ENCODE data around the gene CCDC14.
A peak's percentile ranks its signal among the peaks of the same experiment; 100 is the strongest.
"Not testable (repeated sequence)": the region's sequence is repeated elsewhere in the genome, so short reads cannot be mapped to it uniquely, and the experiment has no call there.

The CCDC14 gene

DNA sequence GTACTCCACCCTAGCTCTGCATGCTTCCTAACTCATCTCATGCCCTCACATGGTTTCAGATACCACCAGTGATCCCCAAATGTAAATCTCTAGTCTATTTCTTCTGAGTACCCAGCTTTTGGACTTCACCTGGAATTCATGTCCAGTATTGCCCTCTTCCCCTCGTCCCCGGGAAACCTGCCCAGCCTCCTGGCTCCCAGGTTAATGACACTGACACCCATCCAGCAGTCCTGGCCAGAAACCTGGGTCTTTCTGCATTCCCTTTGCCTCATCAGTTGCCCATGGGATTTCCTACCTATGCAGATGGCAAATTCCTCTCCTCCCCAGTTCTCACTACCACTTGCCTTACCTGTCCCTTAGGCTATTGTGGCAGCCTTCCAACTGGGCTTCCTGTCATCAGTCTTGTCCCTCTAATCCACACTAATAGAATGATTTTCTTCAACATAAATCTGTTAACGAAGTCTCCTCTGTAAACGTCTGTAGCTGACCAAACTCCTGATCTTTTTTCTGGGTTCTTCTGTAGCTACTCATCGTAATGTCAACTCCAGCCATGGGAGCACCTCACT is 61.6 kb downstream of the CCDC14 start:
- DNase-seq (ENCODE audit: low spot score): no peak

DNA sequence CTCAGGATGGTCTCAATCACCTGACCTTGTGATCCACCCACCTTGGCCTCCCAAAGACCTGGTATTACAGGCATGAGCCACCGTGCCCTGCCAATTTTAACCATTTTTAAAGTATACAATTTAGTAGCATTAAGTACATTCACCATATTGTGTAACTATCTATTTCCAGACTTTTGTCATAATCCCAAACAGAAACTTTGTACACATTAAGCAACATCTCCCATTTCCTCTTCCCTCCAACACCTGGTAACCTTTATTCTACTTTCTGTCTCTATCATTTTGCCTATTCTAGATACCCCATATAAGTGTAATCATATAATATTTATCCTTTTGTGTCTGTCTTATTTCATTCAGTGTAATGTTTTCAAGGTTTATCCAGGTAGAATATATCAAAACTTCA is 68.0 kb downstream of the CCDC14 start:
- DNase-seq (ENCODE audit: low spot score): no peak

DNA sequence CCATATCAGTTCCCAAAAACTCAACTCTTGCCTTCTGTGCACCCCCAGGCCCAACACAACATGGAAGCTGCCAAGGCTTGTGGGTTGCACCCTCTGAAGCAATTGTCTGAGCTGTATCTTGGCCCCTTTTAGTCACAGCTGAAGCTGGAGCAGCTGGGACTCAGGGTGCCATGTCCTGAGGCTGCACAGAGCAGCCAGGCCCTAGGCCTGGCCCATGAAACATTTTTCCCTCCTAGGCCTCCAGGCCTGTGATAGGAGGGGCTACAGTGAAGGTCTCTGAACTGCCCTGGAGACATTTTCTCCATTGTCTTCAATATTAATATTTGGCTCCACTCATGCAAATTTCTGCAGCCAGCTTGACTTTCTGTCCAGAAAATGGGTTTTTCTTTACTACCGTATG is 68.8 kb downstream of the CCDC14 start:
- no peak for DNase-seq (ENCODE audit: low spot score)

DNA sequence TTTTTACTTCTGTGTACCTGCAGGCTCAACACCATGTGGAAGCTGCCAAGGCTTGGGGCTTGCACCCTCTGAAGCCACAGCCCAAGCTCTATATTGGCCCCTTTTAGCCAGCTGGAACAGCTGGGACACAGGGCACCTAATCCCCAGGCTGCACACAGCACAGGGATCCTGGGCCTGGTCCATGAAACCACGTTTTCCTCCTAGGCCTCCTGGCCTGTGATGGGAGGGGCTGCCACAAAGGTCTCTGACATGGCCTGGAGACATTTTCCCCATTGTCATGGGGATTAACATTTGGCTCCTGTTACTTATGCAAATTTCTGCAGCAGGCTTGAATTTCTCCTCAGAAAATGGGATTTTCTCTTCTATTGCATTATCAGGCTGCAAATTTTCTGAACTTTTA is 70.0 kb downstream of the CCDC14 start:
- not testable (repeated sequence) for DNase-seq (ENCODE audit: low spot score)

DNA sequence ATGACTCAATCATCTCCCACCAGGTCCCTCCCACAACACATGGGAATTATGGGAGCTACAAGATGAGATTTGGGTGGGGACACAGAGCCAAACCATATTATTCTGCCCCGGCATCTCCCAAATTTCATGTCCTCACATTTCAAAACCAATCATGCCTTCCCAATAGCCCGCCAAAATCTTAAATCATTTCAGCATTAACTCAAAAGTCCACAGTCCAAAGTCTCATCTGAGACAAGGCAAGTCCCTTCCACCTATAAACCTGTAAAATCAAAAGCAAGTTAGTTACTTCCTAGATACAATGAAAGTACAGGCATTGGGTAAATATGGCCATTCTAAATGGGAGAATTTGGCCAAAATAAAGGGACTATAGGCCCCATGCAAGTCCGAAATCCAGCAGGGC is 70.9 kb downstream of the CCDC14 start:
- not testable (repeated sequence) for DNase-seq (ENCODE audit: low spot score)

DNA sequence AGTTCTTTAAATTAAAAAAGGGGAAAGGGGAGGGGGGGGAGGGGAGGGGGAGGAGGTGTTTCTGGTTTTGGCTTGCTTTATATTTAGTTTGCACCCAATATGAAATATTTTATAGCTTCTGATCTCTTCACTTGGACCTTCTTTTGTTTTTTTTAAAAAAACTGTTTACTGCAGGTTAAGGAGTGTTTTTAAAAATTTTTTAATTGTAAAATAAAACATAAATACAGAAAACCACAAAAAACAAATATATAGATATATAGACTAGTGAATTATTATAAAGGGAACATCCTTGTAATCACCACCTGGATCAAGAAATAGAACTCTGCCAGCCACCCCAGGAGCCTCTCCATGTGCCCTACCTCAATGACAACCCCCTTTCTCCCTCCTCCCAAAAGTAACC is 76.0 kb downstream of the CCDC14 start:
- no peak for DNase-seq (ENCODE audit: low spot score)

DNA sequence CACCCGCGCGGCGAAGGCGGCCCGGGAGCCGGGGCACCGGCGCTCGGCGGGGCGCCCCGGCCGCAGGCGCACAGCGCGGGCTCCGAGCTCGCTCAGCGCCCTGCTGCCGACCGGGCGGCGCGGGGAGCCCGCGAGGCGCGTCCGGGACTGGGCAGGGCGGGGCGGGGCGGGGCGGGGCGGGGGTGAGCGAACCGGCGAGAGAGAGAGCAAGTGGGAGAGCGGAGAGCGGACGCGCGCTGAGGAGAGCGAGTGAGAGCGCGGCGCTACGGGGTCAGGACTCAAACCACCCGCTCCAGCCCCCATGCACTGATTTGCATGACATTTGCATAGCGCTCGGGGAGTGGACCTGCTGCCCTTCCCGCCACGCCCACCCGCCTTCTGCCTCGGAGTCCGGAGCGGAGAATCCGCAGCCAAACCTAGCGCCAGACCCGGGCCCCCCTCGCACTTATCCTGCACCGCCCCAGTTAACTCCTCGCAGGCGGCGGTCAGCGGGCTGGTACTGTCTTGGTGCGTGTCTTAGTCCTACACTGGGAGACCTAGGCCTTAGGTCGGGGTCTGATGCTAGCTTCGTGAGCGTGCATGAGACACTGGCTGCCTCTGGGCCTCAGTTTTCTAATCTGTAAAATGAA is 76.7 kb downstream of the CCDC14 start, which contains the start of gene MYLK:
MYLK (minus strand) TSS at position 130 of the 629 bp plus-strand sequence. CDS start 90,491 bp downstream, outside the sequence.
- DNase-seq (ENCODE audit: low spot score): peak; percentile 93

DNA sequence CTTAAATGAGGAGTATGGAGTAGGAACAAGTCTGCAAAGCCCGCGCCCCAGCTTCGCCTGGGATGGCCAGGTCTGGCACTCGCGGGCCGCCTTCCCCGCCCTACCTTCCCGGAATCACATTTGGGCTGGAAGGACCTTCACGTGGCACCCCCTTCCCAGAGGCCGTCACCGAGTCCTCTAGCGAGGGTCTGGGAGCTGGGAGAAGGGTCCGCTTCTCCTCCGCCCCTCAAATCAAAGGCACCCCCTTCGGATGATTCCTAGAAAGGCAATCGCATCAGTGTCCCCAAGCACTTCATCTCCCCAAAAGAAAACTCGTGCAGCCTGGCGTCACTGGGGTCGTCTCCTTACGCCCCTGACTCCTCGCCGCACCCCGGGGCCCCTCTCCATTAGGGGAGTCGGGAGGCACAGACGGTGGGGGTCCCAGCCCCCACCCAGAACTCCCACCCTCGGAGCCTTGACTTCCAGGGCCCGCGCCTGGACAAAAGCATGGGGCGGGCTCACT is 77.3 kb downstream of the CCDC14 start:
- peak; percentile 23 for DNase-seq (ENCODE audit: low spot score)

DNA sequence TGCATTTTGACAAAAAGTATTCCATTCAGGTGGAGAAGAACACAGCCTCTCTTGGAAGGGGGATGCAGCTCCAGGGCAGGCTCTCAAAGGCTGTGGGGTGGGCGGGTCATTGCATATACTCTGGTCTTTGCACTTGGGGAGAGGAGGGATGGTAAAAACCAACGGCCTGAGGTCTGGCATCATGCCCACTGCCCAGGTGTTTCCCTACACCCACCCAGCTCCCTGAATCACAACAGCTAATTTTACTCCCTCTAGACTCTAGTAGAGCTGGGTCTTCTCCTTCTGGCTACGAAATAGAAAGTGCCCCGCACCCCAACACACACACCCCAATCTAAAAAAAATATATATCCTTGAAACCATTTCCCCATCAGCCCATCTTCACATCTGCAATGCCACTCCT is 77.9 kb downstream of the CCDC14 start:
- peak; percentile 17 for DNase-seq (ENCODE audit: low spot score)

DNA sequence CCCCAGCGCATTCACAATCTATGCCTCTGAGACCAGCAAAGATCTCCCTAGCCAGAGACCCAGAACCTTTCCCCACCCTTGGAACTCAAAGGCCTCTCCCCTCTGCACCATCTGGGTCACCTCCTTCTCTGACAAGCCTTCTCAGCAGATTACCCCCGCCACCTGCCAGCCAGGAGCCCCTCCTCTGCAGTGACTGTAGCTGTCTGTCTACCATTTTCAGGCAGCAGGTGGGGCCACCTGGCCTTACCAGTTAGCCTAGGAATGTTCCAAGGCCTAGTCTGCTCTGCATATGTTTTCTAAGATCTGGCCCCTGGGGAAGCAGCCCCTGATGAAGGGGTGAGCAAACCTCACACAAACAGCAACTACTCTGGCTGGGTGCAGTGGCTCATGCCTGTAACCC is 79.3 kb downstream of the CCDC14 start:
- no peak for DNase-seq (ENCODE audit: low spot score)

DNA sequence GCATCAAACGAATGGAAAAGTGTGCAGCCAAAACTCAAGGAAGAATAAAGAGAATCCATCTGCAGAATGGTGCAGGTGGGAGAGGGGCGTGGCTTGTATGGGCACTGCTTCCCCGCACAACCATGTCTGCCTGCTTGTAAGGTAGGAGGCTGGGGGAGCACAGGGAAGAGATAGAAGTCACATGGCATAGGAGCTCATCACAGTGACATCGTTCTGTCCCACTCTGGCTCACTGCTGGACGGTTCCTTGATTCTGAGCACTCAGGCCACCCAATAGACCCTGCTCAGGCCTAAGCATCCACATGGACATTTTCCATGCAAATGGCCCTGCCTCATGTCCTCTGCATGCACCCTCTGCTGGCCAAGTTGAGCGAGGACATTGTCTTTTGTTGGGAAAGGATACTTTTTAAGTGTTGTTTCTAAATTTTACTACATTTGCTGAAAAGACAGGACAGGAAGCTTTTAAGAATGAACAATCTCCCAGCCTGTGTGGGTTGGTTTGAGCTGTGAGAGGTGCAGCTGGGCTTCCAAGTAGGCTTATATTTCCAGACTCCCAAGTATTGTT is 79.9 kb downstream of the CCDC14 start:
- peak; percentile 52 for DNase-seq (ENCODE audit: low spot score)

DNA sequence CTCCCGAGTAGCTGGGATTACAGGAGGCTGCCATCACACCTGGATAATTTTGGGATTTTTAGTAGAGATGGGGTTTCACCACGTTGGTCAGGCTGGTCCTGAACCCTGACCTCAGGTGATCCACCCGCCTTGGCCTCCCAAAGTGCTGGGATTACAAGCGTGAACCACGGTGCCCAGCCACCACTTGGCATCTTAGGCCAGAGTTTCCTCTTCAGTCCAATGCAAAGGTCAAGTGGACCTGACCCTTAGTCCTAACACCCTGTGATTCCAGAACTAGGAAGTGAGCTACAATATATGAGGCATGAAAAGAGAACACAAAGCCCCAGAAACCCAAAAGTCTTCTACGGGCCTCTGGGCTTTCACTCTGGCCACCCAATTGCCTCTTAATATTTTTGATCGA is 82.2 kb downstream of the CCDC14 start:
- DNase-seq (ENCODE audit: low spot score): no peak

DNA sequence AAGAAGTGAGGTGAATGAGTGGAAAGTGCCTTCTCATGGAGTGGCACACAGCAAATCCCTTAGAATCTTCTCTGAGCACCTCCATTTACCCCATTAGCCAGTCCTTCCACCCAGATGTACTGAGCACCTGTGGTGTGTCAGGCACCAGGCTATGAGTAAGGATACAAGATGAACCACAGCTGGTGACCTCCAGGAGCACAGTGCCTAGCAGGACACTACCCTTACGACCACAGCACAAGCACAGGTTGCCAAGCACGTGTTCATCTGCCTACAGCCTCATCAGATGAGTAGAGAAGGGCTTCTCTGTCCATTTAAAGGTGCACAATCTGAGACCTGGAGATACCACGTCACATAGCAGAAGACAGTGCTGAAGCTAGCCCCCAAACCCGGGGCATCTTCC is 83.1 kb downstream of the CCDC14 start:
- DNase-seq (ENCODE audit: low spot score): no peak

DNA sequence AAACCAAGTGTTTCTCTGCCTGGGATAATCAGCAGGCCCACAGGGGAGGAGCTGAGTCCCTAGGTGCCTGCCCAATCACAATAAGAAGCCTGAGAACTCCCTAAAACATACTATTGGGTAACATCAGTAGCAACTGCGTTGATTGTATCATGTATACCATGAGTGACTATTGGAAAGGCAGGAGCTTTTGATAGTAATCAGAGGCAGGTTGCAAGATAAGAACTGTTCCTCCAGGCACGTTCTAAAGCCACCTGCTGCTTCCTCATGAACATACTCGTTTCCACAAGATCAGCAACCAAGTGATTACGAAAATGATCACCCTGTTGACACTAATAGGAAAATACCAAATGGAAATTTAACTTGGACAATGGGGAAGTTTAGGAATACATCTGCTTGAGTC is 83.6 kb downstream of the CCDC14 start:
- DNase-seq (ENCODE audit: low spot score): no peak

DNA sequence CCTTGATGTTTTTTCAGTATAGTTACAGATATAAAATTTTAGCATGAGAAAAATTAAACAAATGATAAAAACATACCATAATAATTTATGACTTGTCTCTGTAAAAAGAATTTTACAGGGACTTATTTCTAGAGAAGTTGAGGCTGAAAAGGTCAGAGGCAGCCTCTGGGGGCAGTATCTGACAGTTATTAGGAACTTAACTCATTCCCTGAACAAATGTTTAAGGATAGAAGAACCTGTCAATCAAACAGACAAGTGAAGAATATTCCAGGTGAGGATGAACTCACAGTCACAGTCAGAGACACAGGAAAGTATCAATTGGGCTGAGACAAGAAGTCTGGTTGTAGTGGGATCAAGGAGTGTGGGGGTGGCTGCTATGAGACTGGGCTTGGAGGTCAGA is 84.2 kb downstream of the CCDC14 start:
- no peak for DNase-seq (ENCODE audit: low spot score)

DNA sequence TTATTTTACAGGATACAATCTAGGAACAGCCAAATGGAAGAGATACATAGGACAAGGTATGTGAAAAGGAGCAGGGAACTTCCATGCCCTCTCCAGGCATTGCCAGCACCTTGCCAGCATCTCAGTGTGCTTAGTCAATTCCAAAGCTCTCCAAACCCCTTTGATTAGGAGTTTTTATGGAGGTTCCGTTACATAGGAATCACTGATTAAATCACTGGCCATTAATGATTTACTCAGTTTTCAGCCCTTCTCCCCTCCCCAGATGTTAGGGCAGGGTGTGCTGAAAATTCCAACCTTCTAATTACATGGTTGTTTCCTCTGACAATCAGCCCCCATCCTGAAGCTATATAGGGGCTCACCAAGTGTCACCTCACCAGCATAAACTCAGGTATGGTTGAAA is 88.4 kb downstream of the CCDC14 start:
- peak; percentile 69 for DNase-seq (ENCODE audit: low spot score)

DNA sequence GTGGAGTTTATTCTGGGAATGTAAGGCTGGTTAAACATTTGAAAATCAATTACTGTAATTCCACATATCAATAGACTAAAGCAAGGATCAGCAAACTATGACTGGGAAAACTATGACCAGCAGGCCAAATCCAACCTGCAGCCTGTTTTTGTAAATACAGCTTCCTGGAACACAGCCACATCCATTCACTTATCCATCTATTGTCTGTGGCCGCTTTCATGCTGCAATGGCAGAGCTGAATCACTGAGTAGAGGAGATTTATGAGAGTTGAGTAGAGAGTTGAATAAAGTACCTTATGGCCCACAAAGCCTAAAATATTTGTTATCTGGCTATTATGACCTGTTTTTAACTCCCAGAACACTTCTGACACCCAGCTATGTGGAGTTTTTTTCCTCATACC is 89.1 kb downstream of the CCDC14 start:
- DNase-seq (ENCODE audit: low spot score): peak; percentile 81

DNA sequence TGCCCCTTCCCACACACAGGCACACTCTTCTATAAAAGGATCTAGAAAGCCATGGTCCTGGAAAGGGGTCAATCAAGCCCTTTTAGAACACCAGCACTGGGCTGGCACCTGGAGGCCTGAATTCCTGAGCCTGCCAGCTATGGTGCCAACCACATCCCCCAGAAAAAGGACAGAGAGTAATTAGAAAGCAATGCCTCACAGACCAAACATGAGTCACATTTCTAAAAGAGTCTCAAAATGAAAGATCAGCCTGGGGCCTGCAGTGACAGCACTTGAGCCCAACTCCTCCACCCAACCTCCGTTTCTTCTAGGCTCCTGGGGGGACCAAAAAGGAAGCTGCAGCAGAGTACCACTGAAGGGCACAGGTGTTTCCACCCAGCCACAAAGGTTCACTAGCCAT is 91.0 kb downstream of the CCDC14 start:
- peak; percentile 85 for DNase-seq (ENCODE audit: low spot score)

DNA sequence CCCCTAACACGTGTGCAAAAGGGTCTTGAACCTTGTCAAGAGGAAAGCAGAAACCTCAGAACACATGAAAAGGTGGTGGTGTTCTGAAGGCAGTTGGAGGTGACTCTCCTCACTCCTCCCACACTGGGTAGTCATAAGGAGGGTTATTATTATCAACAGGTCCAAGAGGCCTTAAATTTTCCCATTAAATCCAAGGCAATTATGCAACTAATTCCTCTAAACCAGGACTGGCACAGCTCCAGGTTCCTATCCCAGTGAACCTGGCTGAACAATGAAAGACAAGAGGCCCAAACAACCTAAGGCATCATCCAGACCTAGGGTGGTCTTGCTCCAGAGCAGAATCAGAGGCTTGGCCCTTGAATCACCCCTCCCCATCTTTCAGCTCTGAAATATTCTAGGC is 91.9 kb downstream of the CCDC14 start:
- peak; percentile 6 for DNase-seq (ENCODE audit: low spot score)

DNA sequence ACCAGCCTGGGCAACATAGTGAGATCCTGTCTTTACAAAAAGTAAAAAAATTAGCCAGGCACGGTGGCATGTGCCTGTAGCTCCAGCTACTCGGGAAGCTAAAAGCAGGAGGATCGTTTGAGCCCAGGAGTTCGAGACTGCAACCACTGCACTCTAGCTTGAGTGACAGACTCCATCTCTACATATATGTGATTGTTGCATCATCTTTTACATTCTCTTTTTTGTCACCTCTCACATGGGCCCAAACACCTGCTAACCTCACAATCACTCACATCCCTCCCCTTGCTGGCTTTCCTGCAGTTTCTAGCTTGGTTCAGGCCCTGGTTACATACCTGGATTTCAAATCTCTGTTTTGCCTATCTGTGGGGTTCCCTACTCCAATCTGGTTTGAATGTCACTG is 96.3 kb downstream of the CCDC14 start:
- no peak for DNase-seq (ENCODE audit: low spot score)
